ENCODE results near the gene DOCK10.

DOCK10 gene

DNA sequence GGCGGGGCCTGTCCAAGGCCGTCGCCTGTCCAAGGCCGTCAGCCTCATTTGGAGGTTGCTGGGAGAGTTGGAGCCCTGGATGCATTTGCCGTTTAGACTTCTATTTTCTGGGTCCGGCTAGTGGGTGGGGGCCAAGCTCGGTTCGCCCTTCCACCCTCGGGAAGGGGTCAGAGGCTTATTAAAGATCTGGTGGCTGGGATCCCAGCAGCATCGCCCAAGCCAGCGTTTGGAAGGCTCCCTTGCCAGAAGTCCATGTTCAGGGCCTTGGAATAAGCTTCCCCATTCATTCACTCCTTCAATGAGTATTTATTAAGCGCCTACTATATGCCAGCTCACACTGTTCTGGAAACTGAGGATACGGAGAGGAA, 516 bp upstream of the DOCK10 start:
- DNase-seq (no peak), ATAC-seq (ENCODE audit: insufficient read depth, low read depth) (no peak)
- TF ChIP-seq, protein P1, sequence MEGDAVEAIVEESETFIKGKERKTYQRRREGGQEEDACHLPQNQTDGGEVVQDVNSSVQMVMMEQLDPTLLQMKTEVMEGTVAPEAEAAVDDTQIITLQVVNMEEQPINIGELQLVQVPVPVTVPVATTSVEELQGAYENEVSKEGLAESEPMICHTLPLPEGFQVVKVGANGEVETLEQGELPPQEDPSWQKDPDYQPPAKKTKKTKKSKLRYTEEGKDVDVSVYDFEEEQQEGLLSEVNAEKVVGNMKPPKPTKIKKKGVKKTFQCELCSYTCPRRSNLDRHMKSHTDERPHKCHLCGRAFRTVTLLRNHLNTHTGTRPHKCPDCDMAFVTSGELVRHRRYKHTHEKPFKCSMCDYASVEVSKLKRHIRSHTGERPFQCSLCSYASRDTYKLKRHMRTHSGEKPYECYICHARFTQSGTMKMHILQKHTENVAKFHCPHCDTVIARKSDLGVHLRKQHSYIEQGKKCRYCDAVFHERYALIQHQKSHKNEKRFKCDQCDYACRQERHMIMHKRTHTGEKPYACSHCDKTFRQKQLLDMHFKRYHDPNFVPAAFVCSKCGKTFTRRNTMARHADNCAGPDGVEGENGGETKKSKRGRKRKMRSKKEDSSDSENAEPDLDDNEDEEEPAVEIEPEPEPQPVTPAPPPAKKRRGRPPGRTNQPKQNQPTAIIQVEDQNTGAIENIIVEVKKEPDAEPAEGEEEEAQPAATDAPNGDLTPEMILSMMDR (IDR thresholded peaks at IDR 0.05; ENCODE audit: borderline replicate concordance, extremely low read depth, low read length, poor library complexity, severe bottlenecking) = no peak
- TF ChIP-seq EZH2 (IDR thresholded peaks at IDR 0.05; ENCODE audit: borderline replicate concordance, low read depth, low read length, severe bottlenecking) = no peak
- no peaks in the 10 kb centered on the region for H3K27me3 ChIP-seq (ENCODE audit: insufficient read depth, low read length, poor library complexity)
- H2AFZ ChIP-seq (ENCODE audit: low read depth, low read length) = peak overlapping the region; percentile 81
- peak overlapping the region in 1 of 2 experiments; percentile 77; a peak in 3 of 4 replicates for H3K4me3 ChIP-seq (ENCODE audit: low read depth in 1 of 2, low read length in 2 of 2)
- peak overlapping the region; percentile 67 for H3K4me2 ChIP-seq (ENCODE audit: insufficient read depth, low read length)
- peak overlapping the region; percentile 80 for H3K9ac ChIP-seq (ENCODE audit: low read depth, low read length)
- peaks cover 42% of the 10 kb centered on the region for H3K79me2 ChIP-seq (ENCODE audit: insufficient read depth, low read length)
- peaks cover 39% of the 10 kb centered on the region for H3K4me1 ChIP-seq (ENCODE audit: insufficient read depth, low read length)
- no peaks in the 10 kb centered on the region for H3K9me3 ChIP-seq (ENCODE audit: insufficient read depth, low read length, severe bottlenecking)
- peaks cover 17% of the 10 kb centered on the region for H4K20me1 ChIP-seq (ENCODE audit: insufficient read depth, low read length)
- H3K36me3 ChIP-seq (ENCODE audit: insufficient read depth, low read length) = no peaks in the 10 kb centered on the region; the same call in 1 of the 2 replicates
- peak overlapping the region; percentile 59; the same call in 1 of the 2 replicates for H3K27ac ChIP-seq (ENCODE audit: low read length)

DNA sequence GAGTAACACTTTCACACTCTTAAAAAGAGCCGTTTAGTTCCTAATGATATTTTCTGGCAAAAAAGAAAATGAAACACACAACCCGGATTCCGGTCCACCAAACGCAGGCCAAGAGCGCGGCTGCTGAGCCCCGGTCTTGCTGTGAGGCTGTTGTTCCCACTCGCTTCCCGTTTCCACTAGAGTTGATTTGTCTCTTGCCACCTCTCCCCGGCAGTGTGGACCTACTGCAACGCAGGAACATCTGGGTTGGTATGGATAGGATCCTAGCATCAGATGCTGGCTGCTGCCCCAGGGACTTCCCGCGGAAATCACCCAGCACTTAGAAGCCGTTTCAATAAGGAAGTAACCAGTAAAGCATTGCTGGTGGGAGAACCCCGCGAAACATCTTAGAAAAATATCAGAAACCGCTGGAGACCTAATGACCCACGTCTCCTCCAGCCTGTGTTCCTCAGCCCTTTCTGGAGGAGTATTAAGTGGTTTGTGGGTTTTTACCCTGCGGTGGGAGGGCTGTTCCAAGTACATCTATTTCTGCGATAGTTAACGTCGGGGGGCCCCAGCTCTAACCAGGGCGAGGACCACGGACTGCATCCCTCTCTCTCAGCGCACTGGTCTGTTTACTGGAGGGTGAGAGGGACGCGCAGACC, 939 bp downstream of the DOCK10 start:
- Histone ChIP-seq H3K4me3 (ENCODE audit: low read depth in 1 of 2, low read length in 2 of 2) (peak overlapping the region; percentile 58 to 77; a peak in 3 of 4 replicates), H3K79me2 (ENCODE audit: insufficient read depth, low read length) (peaks cover 57% of the 10 kb centered on the region), H4K20me1 (ENCODE audit: insufficient read depth, low read length) (peaks cover 26% of the 10 kb centered on the region), H3K9ac (ENCODE audit: low read depth, low read length) (peak overlapping the region; percentile 80), H3K4me1 (ENCODE audit: insufficient read depth, low read length) (peaks cover 43% of the 10 kb centered on the region), H3K27ac (ENCODE audit: low read length) (peak overlapping the region; percentile 64), H2AFZ (ENCODE audit: low read depth, low read length) (peak overlapping the region; percentile 81), H3K4me2 (ENCODE audit: insufficient read depth, low read length) (peak overlapping the region; percentile 67), H3K36me3 (ENCODE audit: insufficient read depth, low read length) (no peaks in the 10 kb centered on the region; the same call in 1 of the 2 replicates), H3K9me3 (ENCODE audit: insufficient read depth, low read length, severe bottlenecking) (no peaks in the 10 kb centered on the region), H3K27me3 (ENCODE audit: insufficient read depth, low read length, poor library complexity) (no peaks in the 10 kb centered on the region)
- ATAC-seq (ENCODE audit: insufficient read depth, low read depth) (peak; percentile 63), DNase-seq (peak; percentile 58)
- TF ChIP-seq, protein P1 (IDR thresholded peaks at IDR 0.05; ENCODE audit: borderline replicate concordance, extremely low read depth, low read length, poor library complexity, severe bottlenecking) = no peak
- no peak for TF ChIP-seq EZH2 (IDR thresholded peaks at IDR 0.05; ENCODE audit: borderline replicate concordance, low read depth, low read length, severe bottlenecking)

DNA sequence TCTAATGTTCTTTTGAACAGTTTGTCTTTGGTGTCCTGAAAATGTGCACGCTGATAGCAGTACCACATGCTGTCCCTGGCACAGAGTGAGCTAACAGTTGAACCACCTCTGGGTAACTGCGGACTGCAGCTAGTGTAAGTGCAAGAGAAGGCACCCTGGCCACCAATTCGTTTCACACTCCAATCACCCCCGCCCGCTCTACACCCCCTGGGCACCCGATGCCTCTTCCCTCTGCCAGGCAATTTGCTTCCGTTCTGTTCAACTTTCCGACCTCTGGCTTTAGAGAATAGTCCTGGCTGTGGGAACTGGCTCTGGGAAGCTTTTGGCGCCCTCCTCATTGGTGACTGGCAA, 1.4 kb downstream of the DOCK10 start:
- peaks cover 62% of the 10 kb centered on the region for H3K79me2 ChIP-seq (ENCODE audit: insufficient read depth, low read length)
- no peak overlapping the region for H2AFZ ChIP-seq (ENCODE audit: low read depth, low read length)
- H3K27me3 ChIP-seq (ENCODE audit: insufficient read depth, low read length, poor library complexity) = no peaks in the 10 kb centered on the region
- peaks cover 43% of the 10 kb centered on the region for H3K4me1 ChIP-seq (ENCODE audit: insufficient read depth, low read length)
- H3K9me3 ChIP-seq (ENCODE audit: insufficient read depth, low read length, severe bottlenecking) = no peaks in the 10 kb centered on the region
- H3K36me3 ChIP-seq (ENCODE audit: insufficient read depth, low read length) = no peaks in the 10 kb centered on the region; the same call in 1 of the 2 replicates
- peak overlapping the region; percentile 58 to 77; a peak in 3 of 4 replicates for H3K4me3 ChIP-seq (ENCODE audit: low read depth in 1 of 2, low read length in 2 of 2)
- peak overlapping the region; percentile 80 for H3K9ac ChIP-seq (ENCODE audit: low read depth, low read length)
- ATAC-seq (ENCODE audit: insufficient read depth, low read depth) (peak; percentile 13; the same call in 1 of the 3 replicates), DNase-seq (peak; percentile 18)
- TF ChIP-seq, protein P1 (IDR thresholded peaks at IDR 0.05; ENCODE audit: borderline replicate concordance, extremely low read depth, low read length, poor library complexity, severe bottlenecking) = no peak
- no peak for TF ChIP-seq EZH2 (IDR thresholded peaks at IDR 0.05; ENCODE audit: borderline replicate concordance, low read depth, low read length, severe bottlenecking)
- H4K20me1 ChIP-seq (ENCODE audit: insufficient read depth, low read length) = peaks cover 26% of the 10 kb centered on the region
- H3K4me2 ChIP-seq (ENCODE audit: insufficient read depth, low read length) = peak overlapping the region; percentile 67
- peak overlapping the region; percentile 64; the same call in 1 of the 2 replicates for H3K27ac ChIP-seq (ENCODE audit: low read length)

Measured in DND-41 (cell line).